HepG2 (cell line): Measurements from ENCODE around the gene DPH2. TPM values are rescaled to one million over a fixed set of nuclear protein-coding genes. Genes with fewer than 3 reads are reported as not detected.
A peak's percentile ranks its signal among the peaks of the same experiment; 100 is the strongest.

Experiments used
- AHR ChIP-seq: IDR thresholded peaks from 2 replicates; pipeline ENCODE4 v1.6.1; 2018; ENCODE audit warnings: missing genetic modification reagents, missing compliant biosample characterization
- AKAP8 ChIP-seq: sonication (generic); formaldehyde crosslinking; IDR thresholded peaks from 2 replicates; pipeline ENCODE4 v1.5.1; 2020; ENCODE audit warnings: mild to moderate bottlenecking, missing genetic modification reagents
- CAMTA2 ChIP-seq: sonication (generic); formaldehyde crosslinking; IDR thresholded peaks from 2 replicates; pipeline ENCODE4 v1.4.0; 2020; ENCODE audit warnings: mild to moderate bottlenecking, missing genetic modification reagents, borderline replicate concordance
- CBX1 ChIP-seq: IDR thresholded peaks from one replicate; pipeline ENCODE4 v1.6.1; 2016; ENCODE audit warnings: antibody characterized with exemption, low read depth
- CHD2 ChIP-seq: IDR thresholded peaks from 2 replicates; pipeline ENCODE4 v1.6.1; 2011; ENCODE audit warnings: low read depth, low read length, improper control_type of control experiment
- FUBP1 ChIP-seq: sonication (generic); formaldehyde crosslinking; IDR thresholded peaks from 2 replicates; pipeline ENCODE4 v1.5.1; 2020; ENCODE audit warnings: missing genetic modification reagents, mild to moderate bottlenecking, borderline replicate concordance
- KAT8 ChIP-seq: IDR thresholded peaks from 2 replicates; pipeline ENCODE4 v1.6.1; 2016; ENCODE audit warnings: missing genetic modification reagents, missing compliant biosample characterization
- MEIS1 ChIP-seq: sonication (generic); formaldehyde crosslinking; IDR thresholded peaks from 2 replicates; pipeline ENCODE4 v1.9.0; 2021; ENCODE audit warnings: mild to moderate bottlenecking, missing genetic modification reagents, moderate library complexity, borderline replicate concordance
- MIER3 ChIP-seq: IDR thresholded peaks from 2 replicates; pipeline ENCODE4 v1.6.1; 2016; ENCODE audit warnings: missing compliant biosample characterization, borderline replicate concordance
- MTF1 ChIP-seq: sonication (generic); formaldehyde crosslinking; IDR thresholded peaks from 2 replicates; pipeline ENCODE4 v1.5.0; 2020; ENCODE audit warnings: missing genetic modification reagents
- MXD3 ChIP-seq: IDR thresholded peaks from 2 replicates; pipeline ENCODE4 v1.6.1; 2016; ENCODE audit warnings: mild to moderate bottlenecking, missing biosample characterization, missing genetic modification reagents
- NAIF1 ChIP-seq: sonication (generic); formaldehyde crosslinking; IDR thresholded peaks from 2 replicates; pipeline ENCODE4 v1.5.0; 2020; ENCODE audit warnings: mild to moderate bottlenecking, missing genetic modification reagents, borderline replicate concordance
- PLRG1 ChIP-seq: fragments of 450-650 bp; conservative IDR thresholded peaks from 2 replicates; pipeline ENCODE4 v1.6.1; 2016
- POGZ ChIP-seq: sonication (generic); formaldehyde crosslinking; IDR thresholded peaks from 2 replicates; pipeline ENCODE4 v1.4.0; 2020; ENCODE audit warnings: mild to moderate bottlenecking, missing genetic modification reagents
- SAP130 ChIP-seq: IDR thresholded peaks from 2 replicates; pipeline ENCODE4 v1.6.1; 2016; ENCODE audit warnings: low read depth
- SETDB1 ChIP-seq: sonication (generic); formaldehyde crosslinking; IDR thresholded peaks from 2 replicates; pipeline ENCODE4 v1.5.1; 2020; ENCODE audit warnings: missing genetic modification reagents, mild to moderate bottlenecking, borderline replicate concordance
- TAF15 ChIP-seq: fragments of 200-400 bp; formaldehyde crosslinking; IDR thresholded peaks from one replicate; pipeline ENCODE4 v1.6.1; 2018; ENCODE audit warnings: mild to moderate bottlenecking, low read depth, low read length; ENCODE audit not compliant: poor library complexity, severe bottlenecking
- ZBTB20 ChIP-seq: sonication (generic); formaldehyde crosslinking; IDR thresholded peaks from 2 replicates; pipeline ENCODE4 v1.8.1; 2023; ENCODE audit warnings: missing genetic modification reagents, low read depth, mild to moderate bottlenecking, borderline replicate concordance
- ZEB1 ChIP-seq: IDR thresholded peaks from 2 replicates; pipeline ENCODE4 v1.6.1; 2012; ENCODE audit warnings: mild to moderate bottlenecking, low read depth, inconsistent platforms; ENCODE audit not compliant: insufficient replicate concordance
- ZMYM2 ChIP-seq: sonication (generic); formaldehyde crosslinking; IDR thresholded peaks from 2 replicates; pipeline ENCODE4 v1.8.0; 2022; ENCODE audit warnings: mild to moderate bottlenecking, missing genetic modification reagents
- ZNF430 ChIP-seq: sonication (generic); formaldehyde crosslinking; IDR thresholded peaks from 2 replicates; pipeline ENCODE4 v1.9.0; 2021; ENCODE audit warnings: mild to moderate bottlenecking, missing genetic modification reagents
- ZNF775 ChIP-seq: sonication (generic); formaldehyde crosslinking; IDR thresholded peaks from 2 replicates; pipeline ENCODE4 v1.4.0; 2020; ENCODE audit warnings: missing genetic modification reagents, mild to moderate bottlenecking, moderate library complexity, borderline replicate concordance
- ZNF782 ChIP-seq: sonication (generic); formaldehyde crosslinking; IDR thresholded peaks from 2 replicates; pipeline ENCODE4 v1.4.0; 2020; ENCODE audit warnings: missing genetic modification reagents, mild to moderate bottlenecking, borderline replicate concordance
- polyA plus RNA-seq, 8 experiments: library from polyadenylated mRNA; depleted of rRNA in 3 of 8; stranded (reverse) in 7 of 8; unstranded in 1 of 8; fragments of >200 nt; fragmentation: Illumina TruSeq in 4 of 8; extraction: Trizol in 4 of 8; gene quantifications; 2 replicates each; pipeline versions ENCODE4 v1.2.1 to v1.2.3, GENCODE V29; 2011 to 2016; ENCODE audit warnings: low read depth in 4 of 8, missing spikeins in 1 of 8, mixed read lengths in 1 of 8; ENCODE audit not compliant: insufficient read depth in 1 of 8
- total RNA-seq, 5 experiments: library from RNA; depleted of rRNA; stranded (reverse); fragments of >200 nt; fragmentation: Illumina TruSeq; extraction: Trizol; gene quantifications; 2 replicates each; pipeline ENCODE4 v1.2.3, GENCODE V29; 2016; ENCODE audit warnings: low read depth in 1 of 5
- TF ChIP-seq, protein P1 (sequence below): sonication (generic); formaldehyde crosslinking; IDR thresholded peaks from 2 replicates; pipeline ENCODE4 v1.5.1; 2020; ENCODE audit warnings: mild to moderate bottlenecking, moderate library complexity, missing genetic modification reagents
- TF ChIP-seq, protein P2 (sequence below): sonication (generic); formaldehyde crosslinking; IDR thresholded peaks from 2 replicates; pipeline ENCODE4 v1.4.0; 2020; ENCODE audit warnings: mild to moderate bottlenecking, missing genetic modification reagents
- TF ChIP-seq, protein P3 (sequence below): IDR thresholded peaks from 2 replicates; pipeline ENCODE4 v1.6.1; 2018; ENCODE audit warnings: missing genetic modification reagents, mild to moderate bottlenecking, missing compliant biosample characterization

Gene DPH2
- total and polyA plus RNA-seq, 2 of the 13 experiments (the other 11 are each of a cell fraction or from before 2014, with no cell fraction given): 32.2 to 38.3 TPM

DNA sequence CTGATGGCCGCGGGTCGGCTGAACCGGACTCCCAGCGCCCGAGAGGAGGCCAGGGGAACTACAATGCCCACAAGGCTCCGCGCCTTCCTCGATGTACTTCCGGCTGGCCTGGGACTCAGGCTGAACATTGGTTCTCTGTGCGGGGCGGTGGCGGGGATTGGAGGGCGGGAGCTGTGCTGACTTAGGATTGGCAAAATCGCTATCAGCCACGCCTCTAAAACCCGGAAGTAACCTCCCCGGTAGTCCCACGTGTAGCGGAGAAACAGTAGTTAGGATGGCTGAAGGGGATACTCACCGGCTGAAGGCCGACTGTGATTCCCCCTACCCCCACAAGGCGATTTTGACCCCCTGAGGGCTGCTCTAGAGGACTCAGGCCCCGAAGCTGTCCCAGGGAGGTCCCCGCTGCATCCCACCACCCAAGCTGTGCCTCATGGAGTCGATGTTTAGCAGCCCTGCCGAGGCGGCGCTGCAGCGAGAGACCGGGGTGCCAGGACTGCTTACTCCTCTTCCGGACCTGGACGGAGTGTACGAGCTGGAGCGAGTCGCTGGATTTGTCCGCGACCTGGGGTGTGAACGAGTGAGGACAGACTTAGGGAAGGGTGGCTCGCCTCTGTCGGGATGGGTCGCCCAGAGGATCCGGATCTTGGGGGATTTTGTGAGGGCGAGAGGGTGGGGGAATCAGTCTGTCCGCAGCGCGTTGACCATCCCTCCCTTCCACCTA is at the start of gene DPH2 (continued):
- TF ChIP-seq SAP130 (CRISPR knock-in tag) (peak; percentile 100), POGZ (no peak), MIER3 (CRISPR knock-in tag) (no peak), ZNF430 (0 out of 2 replicates have a peak, but pooled peaks have one; percentile 33), AKAP8 (CRISPR knock-in tag) (no peak), FUBP1 (no peak), CBX1 (no peak), PLRG1 (no peak), AHR (CRISPR knock-in tag) (no peak), TAF15 (peak; percentile 4), MTF1 (no peak), CAMTA2 (CRISPR knock-in tag) (no peak), ZNF782 (CRISPR knock-in tag) (no peak), ZNF775 (CRISPR knock-in tag) (no peak), ZBTB20 (CRISPR knock-in tag) (no peak; the same call in 1 of the 2 replicates), SETDB1 (CRISPR knock-in tag) (no peak), CHD2 (peak; percentile 65; the same call in 1 of the 2 replicates), ZMYM2 (no peak), MXD3 (CRISPR knock-in tag) (peak; percentile 64; the same call in 1 of the 2 replicates), KAT8 (peak; percentile 84), ZEB1 (no peak), NAIF1 (no peak), MEIS1 (CRISPR knock-in tag) (no peak)
- TF ChIP-seq, protein P1, sequence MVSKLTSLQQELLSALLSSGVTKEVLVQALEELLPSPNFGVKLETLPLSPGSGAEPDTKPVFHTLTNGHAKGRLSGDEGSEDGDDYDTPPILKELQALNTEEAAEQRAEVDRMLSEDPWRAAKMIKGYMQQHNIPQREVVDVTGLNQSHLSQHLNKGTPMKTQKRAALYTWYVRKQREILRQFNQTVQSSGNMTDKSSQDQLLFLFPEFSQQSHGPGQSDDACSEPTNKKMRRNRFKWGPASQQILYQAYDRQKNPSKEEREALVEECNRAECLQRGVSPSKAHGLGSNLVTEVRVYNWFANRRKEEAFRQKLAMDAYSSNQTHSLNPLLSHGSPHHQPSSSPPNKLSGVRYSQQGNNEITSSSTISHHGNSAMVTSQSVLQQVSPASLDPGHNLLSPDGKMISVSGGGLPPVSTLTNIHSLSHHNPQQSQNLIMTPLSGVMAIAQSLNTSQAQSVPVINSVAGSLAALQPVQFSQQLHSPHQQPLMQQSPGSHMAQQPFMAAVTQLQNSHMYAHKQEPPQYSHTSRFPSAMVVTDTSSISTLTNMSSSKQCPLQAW (CRISPR knock-in tag): peak; percentile 10; the same call in 1 of the 2 replicates
- TF ChIP-seq, protein P2, sequence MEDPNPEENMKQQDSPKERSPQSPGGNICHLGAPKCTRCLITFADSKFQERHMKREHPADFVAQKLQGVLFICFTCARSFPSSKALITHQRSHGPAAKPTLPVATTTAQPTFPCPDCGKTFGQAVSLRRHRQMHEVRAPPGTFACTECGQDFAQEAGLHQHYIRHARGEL (CRISPR knock-in tag): no peak
- TF ChIP-seq, protein P3, sequence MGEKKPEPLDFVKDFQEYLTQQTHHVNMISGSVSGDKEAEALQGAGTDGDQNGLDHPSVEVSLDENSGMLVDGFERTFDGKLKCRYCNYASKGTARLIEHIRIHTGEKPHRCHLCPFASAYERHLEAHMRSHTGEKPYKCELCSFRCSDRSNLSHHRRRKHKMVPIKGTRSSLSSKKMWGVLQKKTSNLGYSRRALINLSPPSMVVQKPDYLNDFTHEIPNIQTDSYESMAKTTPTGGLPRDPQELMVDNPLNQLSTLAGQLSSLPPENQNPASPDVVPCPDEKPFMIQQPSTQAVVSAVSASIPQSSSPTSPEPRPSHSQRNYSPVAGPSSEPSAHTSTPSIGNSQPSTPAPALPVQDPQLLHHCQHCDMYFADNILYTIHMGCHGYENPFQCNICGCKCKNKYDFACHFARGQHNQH (CRISPR knock-in tag): no peak
